ENCODE data around the gene GJA5.

The GJA5 gene

DNA sequence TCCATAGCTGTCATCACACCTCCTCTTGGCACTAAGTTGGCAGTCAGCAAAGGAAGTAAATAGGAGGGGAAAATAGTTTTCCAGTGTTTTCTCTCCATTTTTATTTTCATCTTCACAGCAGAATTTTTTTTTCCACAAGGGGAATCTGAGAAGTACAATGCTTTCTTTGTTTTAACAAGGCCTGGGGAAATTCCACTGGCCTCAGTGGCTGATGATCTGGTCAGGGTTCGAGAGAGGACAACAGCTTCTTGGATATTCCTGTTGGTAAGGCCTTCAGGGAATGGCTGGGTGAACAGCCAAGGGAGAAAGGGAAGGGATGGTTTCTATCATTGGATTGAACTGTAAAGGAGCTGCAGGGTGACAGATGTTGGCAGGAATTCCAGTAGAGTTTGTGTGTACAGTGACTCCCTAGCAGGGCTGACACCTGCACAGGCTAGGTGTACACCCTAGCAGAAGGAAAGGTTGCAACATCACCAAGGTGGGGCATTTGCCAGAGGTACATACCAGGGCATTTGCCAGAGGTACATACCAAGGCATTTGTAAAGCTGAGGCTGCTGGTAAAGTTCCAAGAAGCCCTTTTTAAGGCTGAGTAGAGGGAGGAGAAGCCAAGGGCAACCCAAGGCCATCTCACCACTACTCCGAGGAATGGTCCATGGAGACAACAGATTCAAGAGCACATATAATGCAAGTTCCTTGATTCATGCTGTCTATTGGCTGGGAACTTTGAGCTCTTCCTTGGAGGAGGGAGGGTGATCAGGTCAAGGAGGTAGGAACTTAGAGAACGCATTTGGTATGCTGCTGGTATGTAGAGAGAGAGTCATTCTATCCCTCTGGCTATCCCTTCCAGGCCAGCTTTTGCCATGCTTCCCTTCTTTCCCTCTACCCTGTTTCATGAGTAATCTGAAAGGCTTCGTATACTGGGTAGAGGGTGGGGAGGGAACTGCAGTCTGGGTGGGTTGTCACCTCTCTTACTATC, 3.1 kb downstream of the GJA5 start:
- Histone ChIP-seq H3K9ac (ENCODE audit: low read length) (no peak overlapping the region), H3K27me3 (ENCODE audit: control insufficient read depth, insufficient read depth, low read length) (no peaks in the 10 kb centered on the region), H3K4me1 (ENCODE audit: control insufficient read depth, insufficient read depth, low read length) (no peaks in the 10 kb centered on the region), H3K4me3 (ENCODE audit: low read length) (no peak overlapping the region), H3K27ac (ENCODE audit: low read depth, low read length) (no peak overlapping the region), H3K36me3 (ENCODE audit: control insufficient read depth, insufficient read depth, low read length) (no peaks in the 10 kb centered on the region)

DNA sequence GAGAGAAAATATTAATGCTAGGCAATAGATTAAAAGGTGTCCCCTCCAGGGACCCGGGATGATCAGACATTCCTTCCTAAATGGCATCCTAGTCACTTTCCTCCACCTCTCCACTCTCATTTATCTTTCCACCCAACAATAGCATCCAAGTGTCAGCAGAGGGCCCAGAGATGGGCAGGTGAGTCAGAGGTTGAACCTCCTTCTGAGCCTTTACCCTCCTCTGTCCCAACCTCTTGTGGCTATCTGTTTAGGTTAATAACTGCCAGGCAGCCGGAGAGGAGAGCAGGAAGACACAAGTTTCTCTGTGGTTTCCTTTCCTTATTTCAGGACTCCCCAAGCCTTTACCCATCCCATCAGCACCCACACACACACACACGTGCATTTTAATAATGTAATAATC, 4.1 kb downstream of the GJA5 start:
- H3K27ac ChIP-seq (ENCODE audit: low read depth, low read length): no peak overlapping the region
- no peak overlapping the region for H3K9ac ChIP-seq (ENCODE audit: low read length)
- H3K4me1 ChIP-seq (ENCODE audit: control insufficient read depth, insufficient read depth, low read length): no peaks in the 10 kb centered on the region
- H3K4me3 ChIP-seq (ENCODE audit: low read length): no peak overlapping the region
- no peaks in the 10 kb centered on the region for H3K36me3 ChIP-seq (ENCODE audit: control insufficient read depth, insufficient read depth, low read length)
- no peaks in the 10 kb centered on the region for H3K27me3 ChIP-seq (ENCODE audit: control insufficient read depth, insufficient read depth, low read length)

GRCh38 chr1:147754661-147755060, 5.7 kb downstream of the GJA5 start:
- Histone ChIP-seq H3K27me3 (ENCODE audit: control insufficient read depth, insufficient read depth, low read length) (no peaks in the 10 kb centered on the region), H3K4me1 (ENCODE audit: control insufficient read depth, insufficient read depth, low read length) (no peaks in the 10 kb centered on the region), H3K4me3 (ENCODE audit: low read length) (no peak overlapping the region), H3K27ac (ENCODE audit: low read depth, low read length) (no peak overlapping the region), H3K36me3 (ENCODE audit: control insufficient read depth, insufficient read depth, low read length) (no peaks in the 10 kb centered on the region), H3K9ac (ENCODE audit: low read length) (no peak overlapping the region)

DNA sequence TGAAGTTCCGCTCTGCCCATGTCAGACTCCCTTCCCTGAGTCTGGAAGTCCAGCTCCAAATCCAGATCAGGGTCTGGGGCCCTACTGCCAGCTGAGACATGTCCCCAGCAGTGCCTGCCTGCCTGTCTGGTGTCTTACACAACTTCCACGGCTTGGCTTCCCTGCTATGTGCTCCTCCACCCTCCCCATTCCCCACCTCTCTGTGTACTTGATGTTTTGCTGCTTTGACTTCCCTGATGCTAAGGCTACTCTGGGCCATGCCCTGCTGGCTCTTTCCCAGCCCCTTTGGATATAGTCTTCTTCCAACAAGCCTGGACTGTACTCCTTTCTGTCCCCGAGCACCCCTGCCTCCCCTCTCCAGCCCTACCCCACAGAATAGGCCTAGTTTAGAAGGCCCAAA, 7.3 kb downstream of the GJA5 start:
- no peaks in the 10 kb centered on the region for H3K27me3 ChIP-seq (ENCODE audit: control insufficient read depth, insufficient read depth, low read length)
- H3K9ac ChIP-seq (ENCODE audit: low read length): no peak overlapping the region
- H3K4me1 ChIP-seq (ENCODE audit: control insufficient read depth, insufficient read depth, low read length): no peaks in the 10 kb centered on the region
- H3K36me3 ChIP-seq (ENCODE audit: control insufficient read depth, insufficient read depth, low read length): no peaks in the 10 kb centered on the region
- H3K27ac ChIP-seq (ENCODE audit: low read depth, low read length): no peak overlapping the region
- H3K4me3 ChIP-seq (ENCODE audit: low read length): no peak overlapping the region

GRCh38 chr1:147752511-147752910, 7.9 kb downstream of the GJA5 start:
- no peak overlapping the region for H3K4me3 ChIP-seq (ENCODE audit: low read length)
- H3K27me3 ChIP-seq (ENCODE audit: control insufficient read depth, insufficient read depth, low read length): no peaks in the 10 kb centered on the region
- H3K27ac ChIP-seq (ENCODE audit: low read depth, low read length): no peak overlapping the region
- no peaks in the 10 kb centered on the region for H3K4me1 ChIP-seq (ENCODE audit: control insufficient read depth, insufficient read depth, low read length)
- no peak overlapping the region for H3K9ac ChIP-seq (ENCODE audit: low read length)
- no peaks in the 10 kb centered on the region for H3K36me3 ChIP-seq (ENCODE audit: control insufficient read depth, insufficient read depth, low read length)

DNA sequence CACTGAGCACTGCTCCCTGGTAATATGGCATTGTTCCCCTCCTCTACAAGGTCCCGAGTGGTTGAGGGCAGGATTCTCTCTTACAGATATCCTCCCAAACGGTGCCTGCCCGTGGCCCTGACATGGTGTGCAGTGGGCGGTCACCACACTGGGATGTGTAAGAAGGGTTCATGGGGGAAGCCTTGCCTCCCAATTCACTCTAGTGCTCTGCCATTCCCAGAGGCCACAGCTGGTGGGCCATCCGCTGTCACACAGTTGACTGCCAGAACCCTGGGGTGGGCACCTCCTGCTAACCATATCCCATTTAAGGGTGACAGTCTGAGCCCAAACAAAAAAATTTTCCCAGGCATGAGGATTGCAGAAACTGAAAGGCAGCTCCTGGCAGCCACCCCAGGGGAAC, 9.1 kb downstream of the GJA5 start:
- Histone ChIP-seq H3K27ac (ENCODE audit: low read depth, low read length) (no peak overlapping the region), H3K4me1 (ENCODE audit: control insufficient read depth, insufficient read depth, low read length) (no peaks in the 10 kb centered on the region), H3K27me3 (ENCODE audit: control insufficient read depth, insufficient read depth, low read length) (no peaks in the 10 kb centered on the region), H3K36me3 (ENCODE audit: control insufficient read depth, insufficient read depth, low read length) (no peaks in the 10 kb centered on the region), H3K9ac (ENCODE audit: low read length) (no peak overlapping the region), H3K4me3 (ENCODE audit: low read length) (no peak overlapping the region)

DNA sequence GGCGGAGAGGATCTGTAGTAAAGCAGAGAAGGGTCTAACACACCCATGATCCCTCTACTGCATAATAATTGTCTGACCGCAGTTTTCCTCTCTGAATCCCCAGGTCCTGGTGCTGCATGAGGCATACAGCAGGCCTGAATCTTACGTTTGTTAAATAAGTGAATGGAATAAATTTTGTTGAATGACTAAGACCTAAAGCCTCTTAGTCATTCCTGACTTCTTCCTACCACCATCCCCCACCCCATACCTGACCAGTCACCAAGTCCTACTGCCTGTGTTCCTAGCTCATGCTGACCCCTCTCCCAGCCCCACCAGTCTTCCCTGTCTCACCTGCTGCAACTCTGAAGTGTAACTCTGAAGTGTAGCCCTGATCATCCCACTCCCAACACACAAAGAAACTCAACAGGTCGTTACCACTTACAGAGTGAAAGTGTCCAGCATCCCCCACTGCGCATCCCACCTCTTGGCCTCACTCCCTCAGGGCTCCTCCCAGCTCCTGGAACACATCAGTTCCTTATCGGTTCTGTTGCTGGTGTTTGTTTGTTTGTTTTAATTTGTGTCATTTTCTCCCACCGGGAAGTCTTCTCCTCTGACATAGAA, 9.7 kb downstream of the GJA5 start:
- no peaks in the 10 kb centered on the region for H3K4me1 ChIP-seq (ENCODE audit: control insufficient read depth, insufficient read depth, low read length)
- H3K36me3 ChIP-seq (ENCODE audit: control insufficient read depth, insufficient read depth, low read length): no peaks in the 10 kb centered on the region
- H3K27ac ChIP-seq (ENCODE audit: low read depth, low read length): no peak overlapping the region
- no peak overlapping the region for H3K4me3 ChIP-seq (ENCODE audit: low read length)
- no peak overlapping the region for H3K9ac ChIP-seq (ENCODE audit: low read length)
- no peaks in the 10 kb centered on the region for H3K27me3 ChIP-seq (ENCODE audit: control insufficient read depth, insufficient read depth, low read length)

- no peaks in the 10 kb centered on the region for H3K4me1 ChIP-seq (ENCODE audit: control insufficient read depth, insufficient read depth, low read length)
- no peaks in the 10 kb centered on the region for H3K36me3 ChIP-seq (ENCODE audit: control insufficient read depth, insufficient read depth, low read length)
- H3K9ac ChIP-seq (ENCODE audit: low read length): no peak overlapping the region
- no peak overlapping the region for H3K4me3 ChIP-seq (ENCODE audit: low read length)
- no peak overlapping the region for H3K27ac ChIP-seq (ENCODE audit: low read depth, low read length)
- no peaks in the 10 kb centered on the region for H3K27me3 ChIP-seq (ENCODE audit: control insufficient read depth, insufficient read depth, low read length)
These were observed 10.6 kb downstream of the GJA5 start for GRCh38 chr1:147749792-147750191.

DNA sequence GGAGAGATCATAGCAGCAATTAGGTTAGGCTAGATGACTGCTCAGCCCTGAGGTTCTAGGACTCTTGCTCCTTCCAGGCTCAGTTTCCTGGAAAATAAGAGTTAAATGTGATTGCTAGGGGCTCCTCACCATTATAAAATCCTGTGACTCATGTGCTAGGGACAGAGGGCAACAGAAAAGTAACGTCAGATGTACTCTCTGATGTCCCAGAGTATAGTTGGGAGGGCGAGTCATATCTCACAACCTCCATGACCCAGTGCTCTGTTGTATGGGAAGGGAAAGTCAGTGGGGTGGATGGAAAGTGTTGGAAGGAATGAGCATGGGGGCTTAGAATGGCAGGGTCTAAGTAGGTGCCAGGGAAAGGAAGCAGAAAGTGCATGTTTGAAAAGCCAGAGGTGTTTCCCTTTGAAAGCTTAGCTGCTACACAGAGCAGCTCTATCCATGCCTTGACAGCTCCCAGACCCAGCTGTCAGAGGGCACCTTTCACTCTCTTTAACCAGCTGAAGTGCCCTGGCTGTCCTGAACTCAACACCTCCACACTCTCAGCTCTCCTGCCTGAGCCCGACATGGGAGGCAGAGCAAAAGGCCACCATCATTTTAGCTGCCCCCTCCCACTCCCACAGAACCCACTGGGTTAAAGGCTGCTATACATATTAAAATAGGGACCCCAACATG, 11.6 kb downstream of the GJA5 start:
- Histone ChIP-seq H3K4me1 (ENCODE audit: control insufficient read depth, insufficient read depth, low read length) (no peaks in the 10 kb centered on the region), H3K9ac (ENCODE audit: low read length) (no peak overlapping the region), H3K4me3 (ENCODE audit: low read length) (no peak overlapping the region), H3K36me3 (ENCODE audit: control insufficient read depth, insufficient read depth, low read length) (no peaks in the 10 kb centered on the region), H3K27ac (ENCODE audit: low read depth, low read length) (no peak overlapping the region), H3K27me3 (ENCODE audit: control insufficient read depth, insufficient read depth, low read length) (no peaks in the 10 kb centered on the region)

GRCh38 chr1:147747966-147748365, 12.4 kb downstream of the GJA5 start:
- no peaks in the 10 kb centered on the region for H3K36me3 ChIP-seq (ENCODE audit: control insufficient read depth, insufficient read depth, low read length)
- no peak overlapping the region for H3K9ac ChIP-seq (ENCODE audit: low read length)
- H3K27me3 ChIP-seq (ENCODE audit: control insufficient read depth, insufficient read depth, low read length): no peaks in the 10 kb centered on the region
- H3K27ac ChIP-seq (ENCODE audit: low read depth, low read length): no peak overlapping the region
- no peak overlapping the region for H3K4me3 ChIP-seq (ENCODE audit: low read length)
- H3K4me1 ChIP-seq (ENCODE audit: control insufficient read depth, insufficient read depth, low read length): no peaks in the 10 kb centered on the region

GRCh38 chr1:147745271-147745670, 15.1 kb downstream of the GJA5 start:
- no peaks in the 10 kb centered on the region for H3K27me3 ChIP-seq (ENCODE audit: control insufficient read depth, insufficient read depth, low read length)
- H3K36me3 ChIP-seq (ENCODE audit: control insufficient read depth, insufficient read depth, low read length): no peaks in the 10 kb centered on the region
- no peak overlapping the region for H3K9ac ChIP-seq (ENCODE audit: low read length)
- H3K4me3 ChIP-seq (ENCODE audit: low read length): no peak overlapping the region
- no peak overlapping the region for H3K27ac ChIP-seq (ENCODE audit: low read depth, low read length)
- no peaks in the 10 kb centered on the region for H3K4me1 ChIP-seq (ENCODE audit: control insufficient read depth, insufficient read depth, low read length)

- Histone ChIP-seq H3K27ac (ENCODE audit: low read depth, low read length) (no peak overlapping the region), H3K4me1 (ENCODE audit: control insufficient read depth, insufficient read depth, low read length) (no peaks in the 10 kb centered on the region), H3K4me3 (ENCODE audit: low read length) (no peak overlapping the region), H3K27me3 (ENCODE audit: control insufficient read depth, insufficient read depth, low read length) (no peaks in the 10 kb centered on the region), H3K36me3 (ENCODE audit: control insufficient read depth, insufficient read depth, low read length) (no peaks in the 10 kb centered on the region), H3K9ac (ENCODE audit: low read length) (no peak overlapping the region)
These were observed 19.3 kb downstream of the GJA5 start for GRCh38 chr1:147741065-147741464.

Measured in rectal smooth muscle tissue (tissue), 1 donor.